ENCODE measurements around the gene IL17B.

IL17B gene

GRCh38 chr5:149414405-149415065 lies 35.4 kb upstream of the IL17B start:
- no peak for DNase-seq

GRCh38 chr5:149413477-149414210 lies 34.6 kb upstream of the IL17B start:
- no peak for DNase-seq

- no peak for DNase-seq
These were observed 33.8 kb upstream of the IL17B start for GRCh38 chr5:149412783-149413476.

DNA sequence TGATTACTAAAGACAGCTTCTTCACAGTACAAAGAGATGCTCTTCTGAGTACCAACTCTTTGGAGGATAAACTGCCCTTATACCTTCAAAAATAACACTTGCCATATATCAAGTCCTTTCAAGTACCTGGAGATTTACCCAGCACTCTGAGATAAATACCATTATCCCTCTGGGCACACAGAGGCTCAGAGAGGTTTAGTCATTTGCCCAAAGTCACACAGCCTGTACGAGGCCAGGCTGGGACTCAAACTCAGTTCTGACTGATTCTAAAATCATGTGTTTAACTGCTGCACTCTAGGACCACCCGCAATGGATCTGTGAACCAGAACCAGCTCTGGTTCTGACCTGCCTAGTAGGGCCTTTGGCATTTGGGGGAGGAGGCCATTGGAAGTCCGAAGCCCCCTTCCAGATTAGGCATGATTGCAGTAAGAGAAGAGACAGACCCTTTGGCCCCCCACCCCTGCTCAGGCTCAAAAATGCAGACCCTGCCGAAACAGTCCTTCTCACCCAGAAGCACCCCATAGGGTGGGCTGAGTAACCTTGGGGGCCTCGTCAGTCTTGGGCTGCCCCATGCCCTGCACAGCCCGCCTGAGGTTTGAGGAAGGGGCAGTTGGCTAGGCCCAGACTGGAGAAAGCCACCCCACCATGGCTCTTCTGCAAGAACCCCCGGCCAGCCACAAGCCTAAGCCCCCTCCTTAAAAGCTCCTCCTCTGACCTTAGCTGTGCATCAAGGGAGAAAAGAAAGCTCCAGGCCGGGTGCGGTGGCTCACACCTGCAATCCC lies 32.8 kb upstream of the IL17B start:
- no peak for DNase-seq

DNA sequence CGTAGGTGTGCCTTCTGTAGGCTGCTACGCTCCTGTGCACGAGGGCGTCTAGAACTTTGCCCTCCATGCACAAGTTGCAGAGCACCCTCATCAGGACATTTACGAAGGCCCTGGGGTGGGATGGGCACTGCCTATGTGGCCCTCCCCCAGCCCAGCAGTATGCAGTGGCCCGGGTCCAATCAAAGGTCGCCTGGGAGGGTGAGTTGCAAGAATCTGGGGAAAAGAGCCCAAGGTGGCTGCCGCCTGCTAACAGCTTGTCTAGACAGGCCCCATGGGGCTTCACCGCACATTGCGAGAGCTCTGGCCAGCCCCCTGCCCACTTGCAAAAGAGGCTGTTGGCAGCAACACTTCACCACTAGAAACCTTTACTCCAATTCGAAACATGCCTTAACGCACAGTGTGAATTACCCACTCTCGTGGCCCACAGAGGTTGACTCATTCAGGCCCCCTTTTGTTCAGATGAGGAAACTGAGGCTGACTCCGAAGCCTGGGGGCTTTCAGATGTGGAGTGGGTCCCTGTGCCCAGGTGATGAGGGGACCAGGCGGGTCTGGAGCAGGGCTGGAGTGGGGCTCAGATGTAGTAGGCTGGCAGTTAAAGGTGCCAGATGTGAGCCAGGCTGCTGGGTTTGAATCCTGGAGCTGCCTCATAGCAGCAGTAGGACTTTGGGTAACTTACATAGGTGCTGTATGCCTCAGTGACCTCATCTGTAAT lies 31.8 kb upstream of the IL17B start:
- no peak for DNase-seq

DNA sequence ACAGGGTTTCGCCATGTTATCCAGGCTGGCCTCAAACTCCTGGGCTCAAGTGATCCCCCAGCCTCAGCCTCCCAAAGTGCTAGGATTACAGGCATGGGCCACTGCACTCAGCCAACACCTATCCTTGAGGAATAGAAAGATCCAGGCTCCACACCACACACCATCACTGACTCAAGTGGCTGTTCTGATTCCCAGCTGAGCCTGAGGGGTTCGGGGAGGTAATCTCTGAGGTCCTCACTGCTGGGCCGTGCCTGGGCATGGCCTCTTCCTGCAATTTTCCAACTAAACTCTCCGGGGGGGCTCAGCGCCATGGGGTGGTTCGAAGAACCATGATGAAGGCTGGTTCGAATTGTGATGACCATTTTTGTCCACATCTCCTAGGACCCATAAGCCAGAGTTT lies 31.0 kb upstream of the IL17B start:
- DNase-seq: no peak

DNA sequence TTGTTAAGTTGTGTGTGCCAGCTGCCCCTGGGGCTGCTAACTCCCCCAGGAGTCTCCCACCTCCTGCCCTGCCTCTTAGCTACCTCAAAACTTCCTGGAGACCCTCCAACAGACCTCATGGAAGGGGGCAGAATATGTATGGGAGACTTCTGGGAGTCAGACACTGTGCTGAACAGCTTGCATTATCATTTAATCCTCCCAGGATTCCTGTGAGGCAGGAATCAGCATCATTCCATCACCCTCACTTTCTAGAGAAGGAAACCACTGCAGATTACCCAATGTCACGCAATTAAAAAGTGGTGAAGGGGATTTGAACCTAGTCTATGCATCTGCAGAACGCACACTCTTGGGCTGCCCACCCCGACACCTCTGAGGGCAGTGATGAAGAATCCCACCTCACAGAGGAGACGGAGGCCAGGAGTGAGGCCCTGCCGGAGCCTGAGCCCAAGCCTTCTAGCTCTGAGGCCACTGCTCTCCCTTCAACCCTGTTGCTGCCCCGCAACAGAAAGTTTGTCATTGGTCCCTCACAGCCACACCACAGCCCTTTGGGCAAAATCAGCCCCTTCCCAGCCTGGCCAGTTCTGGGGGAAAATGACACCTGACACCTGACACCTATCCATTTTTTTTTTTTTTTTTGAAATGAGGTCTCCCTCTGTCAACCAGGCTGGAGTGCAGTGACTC lies 30.3 kb upstream of the IL17B start:
- no peak for DNase-seq

- no peak for DNase-seq
These were observed 29.4 kb upstream of the IL17B start for GRCh38 chr5:149408252-149409099.

GRCh38 chr5:149407323-149408251 lies 28.5 kb upstream of the IL17B start:
- no peak for DNase-seq

GRCh38 chr5:149406979-149407306 lies 27.9 kb upstream of the IL17B start:
- no peak for DNase-seq

DNA sequence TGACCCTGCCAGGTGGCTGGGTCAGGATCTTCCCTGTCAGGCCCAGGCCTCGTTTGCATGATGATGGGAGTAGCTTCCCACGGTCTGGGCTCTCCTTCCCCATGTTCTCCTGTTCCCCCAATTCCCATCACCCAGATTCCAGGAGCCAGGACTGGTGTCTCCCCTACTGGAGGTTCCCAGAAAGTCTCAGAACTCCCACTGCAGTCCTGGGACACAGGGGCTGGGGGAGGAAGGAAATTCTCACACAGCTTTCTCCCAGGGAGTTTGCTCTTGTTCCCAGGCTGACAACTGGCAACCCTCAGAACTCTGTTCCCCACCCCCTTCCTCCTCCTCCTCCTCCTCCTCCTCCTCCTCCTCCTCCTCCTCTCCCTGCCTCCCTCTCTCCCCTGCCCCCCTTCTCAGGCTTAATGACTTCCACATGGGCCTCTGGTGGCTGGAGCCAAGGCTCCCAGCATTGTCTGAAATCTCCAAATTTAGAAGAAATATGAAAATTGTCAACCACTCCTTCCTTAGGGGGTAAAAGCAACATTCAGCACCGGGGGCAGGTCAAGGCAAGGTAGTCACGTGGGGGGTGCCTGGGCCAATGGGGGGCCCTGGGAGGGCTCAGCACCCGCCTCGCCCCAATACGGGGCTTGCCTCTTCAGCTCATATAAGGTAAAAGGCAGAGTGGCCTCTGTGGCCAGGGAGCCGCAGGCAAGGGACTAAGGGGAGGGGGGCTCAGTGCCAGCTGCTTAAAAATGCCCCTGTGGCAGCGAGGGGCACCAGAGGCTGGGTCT lies 27.3 kb upstream of the IL17B start:
- DNase-seq: no peak

DNA sequence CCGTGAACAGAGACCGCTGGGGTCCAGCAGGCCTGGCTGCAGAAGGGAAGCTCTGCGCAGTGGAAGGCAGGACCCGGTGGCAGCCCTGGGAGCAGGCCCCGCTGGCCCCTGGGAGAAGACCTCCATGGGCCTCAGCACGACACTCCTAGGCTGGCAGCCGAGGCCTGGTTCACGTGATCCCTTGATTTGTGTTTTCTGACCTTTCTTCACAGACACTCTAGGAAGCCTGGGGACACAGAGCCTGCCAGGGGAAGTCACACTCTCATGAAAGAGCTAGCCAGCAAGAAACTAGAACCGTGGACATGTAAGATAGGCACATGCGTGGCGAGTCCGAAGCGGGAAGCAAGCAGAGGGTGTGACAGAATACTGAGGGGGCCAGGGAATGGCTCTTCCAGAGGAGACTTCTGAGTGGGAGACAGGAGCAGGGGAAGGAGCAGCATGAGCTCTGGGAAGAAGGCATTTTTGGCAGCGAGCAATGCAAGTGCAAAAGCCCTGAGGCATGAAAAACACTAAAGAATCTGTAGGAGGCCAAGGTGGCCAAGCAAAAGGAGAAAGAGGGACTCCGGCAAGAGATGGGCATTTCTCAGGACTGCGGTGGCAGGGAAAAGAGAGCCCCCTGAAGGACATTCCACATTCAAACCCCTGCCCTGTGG lies 26.6 kb upstream of the IL17B start:
- no peak for DNase-seq

- no peak for DNase-seq
These were observed 25.9 kb upstream of the IL17B start for GRCh38 chr5:149404746-149405549.

DNA sequence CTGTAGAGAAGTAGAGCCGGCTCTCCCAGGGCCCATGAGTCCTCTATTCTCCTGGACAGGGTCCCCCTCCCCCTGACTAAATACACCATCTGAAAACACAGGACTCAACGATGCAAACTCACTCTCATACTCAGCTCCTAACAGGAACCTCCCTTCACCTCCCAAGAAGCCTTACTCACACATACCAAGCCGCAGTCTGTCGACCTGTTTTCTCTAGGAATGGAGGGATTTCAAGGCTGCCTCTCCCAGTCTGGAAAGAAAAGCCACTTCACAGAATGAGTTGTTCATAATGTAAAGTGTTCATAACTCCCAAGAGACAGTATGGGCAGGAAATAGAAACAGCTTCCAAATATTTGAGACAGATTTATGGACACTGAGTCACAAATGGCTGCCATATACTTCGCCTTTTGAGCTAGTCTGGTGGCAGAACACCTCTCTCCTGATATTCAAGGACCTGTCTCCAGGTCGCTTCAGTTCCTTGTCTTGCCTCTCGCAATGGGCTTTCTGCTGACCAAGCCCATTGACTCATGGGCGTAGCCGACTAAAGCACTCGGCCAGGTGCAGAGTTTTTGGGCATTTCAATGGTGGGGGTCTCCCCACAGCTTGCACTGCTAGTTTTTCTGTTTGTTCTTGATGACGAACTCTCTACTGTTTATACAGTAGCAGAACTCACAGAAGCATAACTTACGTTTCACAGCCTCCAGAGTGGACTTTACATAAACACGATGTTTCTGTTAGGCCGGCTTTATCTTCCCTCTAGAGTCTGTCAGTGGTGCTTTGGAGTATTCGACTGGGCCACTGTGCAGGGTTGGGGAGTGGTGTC lies 25.0 kb upstream of the IL17B start:
- DNase-seq: no peak

- DNase-seq: no peak
These were observed 23.2 kb upstream of the IL17B start for GRCh38 chr5:149402291-149402690.

GRCh38 chr5:149401051-149401450 lies 22.0 kb upstream of the IL17B start:
- no peak for DNase-seq

GRCh38 chr5:149400304-149400703 lies 21.2 kb upstream of the IL17B start:
- DNase-seq: no peak
